Measurements from ENCODE around the gene AIM2.

GRCh38 chr1:159014851-159015250 lies 61.7 kb downstream of the AIM2 start:
- TF ChIP-seq POLR2A (IDR thresholded peaks at IDR 0.05; ENCODE audit: low read depth, low read length), result no peak
- no peak for TF ChIP-seq POLR2AphosphoS5 (IDR thresholded peaks at IDR 0.05; ENCODE audit: low read depth, low read length)

All from GM12892 (cell line).